ENCODE data around the gene FRMPD4. TPM values are rescaled to one million over a fixed set of nuclear protein-coding genes. Genes with fewer than 3 reads are reported as not detected.

Gene FRMPD4
- total RNA-seq, 4 donors from 2014 or later, result 0.16 TPM; not detected in 3

DNA sequence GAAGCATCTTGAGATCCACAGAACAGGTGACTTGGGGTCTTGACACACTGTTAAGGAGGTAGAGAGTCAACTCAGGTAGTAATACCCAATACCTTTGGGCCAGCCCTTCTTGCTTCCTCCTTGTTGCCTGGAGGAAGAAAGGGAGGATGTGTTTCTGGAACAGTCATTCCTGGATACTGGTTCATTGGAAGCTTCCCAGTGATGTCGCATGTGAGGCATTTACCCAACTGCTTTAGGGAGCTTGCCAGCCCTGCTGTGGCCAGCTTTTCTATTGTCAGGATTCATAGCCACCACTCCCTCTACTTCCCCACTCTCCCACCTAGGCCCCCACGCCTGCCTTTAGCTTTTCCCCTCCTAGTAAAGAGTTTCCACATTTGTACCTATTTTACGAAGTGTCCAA, 342.7 kb downstream of the FRMPD4 start:
- 63 to 74% methylated on average over 3 of the region's 3 CpGs for WGBS, 2 donors
- TF ChIP-seq POLR2A (IDR thresholded peaks at IDR 0.05), result no peak
- TF ChIP-seq, protein P1, sequence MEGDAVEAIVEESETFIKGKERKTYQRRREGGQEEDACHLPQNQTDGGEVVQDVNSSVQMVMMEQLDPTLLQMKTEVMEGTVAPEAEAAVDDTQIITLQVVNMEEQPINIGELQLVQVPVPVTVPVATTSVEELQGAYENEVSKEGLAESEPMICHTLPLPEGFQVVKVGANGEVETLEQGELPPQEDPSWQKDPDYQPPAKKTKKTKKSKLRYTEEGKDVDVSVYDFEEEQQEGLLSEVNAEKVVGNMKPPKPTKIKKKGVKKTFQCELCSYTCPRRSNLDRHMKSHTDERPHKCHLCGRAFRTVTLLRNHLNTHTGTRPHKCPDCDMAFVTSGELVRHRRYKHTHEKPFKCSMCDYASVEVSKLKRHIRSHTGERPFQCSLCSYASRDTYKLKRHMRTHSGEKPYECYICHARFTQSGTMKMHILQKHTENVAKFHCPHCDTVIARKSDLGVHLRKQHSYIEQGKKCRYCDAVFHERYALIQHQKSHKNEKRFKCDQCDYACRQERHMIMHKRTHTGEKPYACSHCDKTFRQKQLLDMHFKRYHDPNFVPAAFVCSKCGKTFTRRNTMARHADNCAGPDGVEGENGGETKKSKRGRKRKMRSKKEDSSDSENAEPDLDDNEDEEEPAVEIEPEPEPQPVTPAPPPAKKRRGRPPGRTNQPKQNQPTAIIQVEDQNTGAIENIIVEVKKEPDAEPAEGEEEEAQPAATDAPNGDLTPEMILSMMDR (IDR thresholded peaks at IDR 0.05), result no peak
- H3K4me3 ChIP-seq (ENCODE audit: low read depth, poor library complexity, severe bottlenecking), result no peak overlapping the region
- no peak for DNase-seq (ENCODE audit: low spot score in 2 of 2)
- intact Hi-C loops (cut with DNase I; ENCODE audit: low total_unique reads), result no loop called here

DNA sequence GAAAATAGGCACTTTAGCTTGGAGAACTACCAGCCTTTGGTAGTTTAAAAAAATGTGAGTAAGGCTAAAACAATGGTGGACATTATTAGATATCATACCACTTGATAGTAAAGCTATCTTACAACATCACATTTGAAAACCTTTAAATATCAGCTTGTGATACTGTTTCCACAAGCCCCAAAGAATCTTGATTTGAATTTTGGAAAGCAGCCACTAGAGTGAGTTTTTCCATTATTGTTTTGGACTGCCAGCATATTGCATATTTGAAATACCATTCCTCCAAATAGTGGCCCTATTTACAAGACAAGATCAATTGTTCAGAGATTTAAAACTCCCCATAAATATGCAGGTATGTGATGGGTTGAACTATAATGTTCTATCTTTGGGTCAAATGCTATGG, 349.9 kb downstream of the FRMPD4 start:
- DNase-seq (ENCODE audit: low spot score in 2 of 2), result no peak
- H3K4me3 ChIP-seq (ENCODE audit: low read depth, poor library complexity, severe bottlenecking), result no peak overlapping the region
- intact Hi-C loops (cut with DNase I; ENCODE audit: low total_unique reads), result no loop called here
- TF ChIP-seq POLR2A (IDR thresholded peaks at IDR 0.05), result no peak
- TF ChIP-seq, protein P1 (IDR thresholded peaks at IDR 0.05), result no peak

DNA sequence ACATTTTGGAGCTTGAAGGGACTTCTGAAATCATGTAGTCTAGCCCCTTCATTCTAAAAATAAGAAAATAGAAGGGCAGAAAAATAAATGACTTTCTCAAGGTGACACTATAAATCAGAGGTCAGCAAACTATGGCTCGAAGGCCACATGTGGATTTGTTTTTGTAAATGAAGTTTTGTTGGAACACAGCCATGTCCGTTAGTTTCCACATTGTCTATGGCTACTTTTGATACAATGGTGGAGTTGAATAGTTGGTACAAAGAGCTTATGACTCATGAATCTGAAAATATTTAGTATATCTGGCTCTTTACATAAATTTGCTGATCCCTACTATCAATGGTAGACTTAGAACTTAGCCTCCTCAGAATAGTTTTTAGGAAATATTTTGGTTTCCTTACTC, 350.5 kb downstream of the FRMPD4 start:
- no peak for DNase-seq (ENCODE audit: low spot score in 2 of 2)
- intact Hi-C loops (cut with DNase I; ENCODE audit: low total_unique reads), result no loop called here
- TF ChIP-seq, protein P1 (IDR thresholded peaks at IDR 0.05), result no peak
- TF ChIP-seq POLR2A (IDR thresholded peaks at IDR 0.05), result no peak
- no peak overlapping the region for H3K4me3 ChIP-seq (ENCODE audit: low read depth, poor library complexity, severe bottlenecking)
- WGBS, 2 donors, result 51 to 55% methylated on average over 2 of the region's 2 CpGs

DNA sequence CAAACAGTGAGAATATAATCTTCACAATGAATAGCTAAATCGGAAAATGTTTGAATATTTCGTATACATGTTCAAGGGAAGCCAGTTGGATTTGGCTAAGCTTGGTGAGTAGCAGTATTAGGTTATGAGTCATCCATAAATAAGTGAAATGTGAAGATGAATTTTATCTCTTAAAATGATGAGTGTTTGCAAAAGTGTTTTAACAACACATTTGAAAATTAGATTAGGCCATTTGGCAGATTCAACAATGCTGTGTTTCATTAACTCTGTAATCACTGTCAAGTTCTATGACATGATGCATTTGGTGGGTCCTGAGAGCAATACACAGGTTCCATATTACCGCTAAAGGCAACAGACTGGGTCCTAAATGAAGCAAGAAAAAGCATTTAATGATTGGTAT, 351.1 kb downstream of the FRMPD4 start:
- no peak for TF ChIP-seq POLR2A (IDR thresholded peaks at IDR 0.05)
- TF ChIP-seq, protein P1 (IDR thresholded peaks at IDR 0.05), result no peak
- WGBS, 2 donors, result 75 to 83% methylated on average over 3 of the region's 3 CpGs
- no peak for DNase-seq (ENCODE audit: low spot score in 2 of 2)
- intact Hi-C loops (cut with DNase I; ENCODE audit: low total_unique reads), result no loop called here
- no peak overlapping the region for H3K4me3 ChIP-seq (ENCODE audit: low read depth, poor library complexity, severe bottlenecking)

DNA sequence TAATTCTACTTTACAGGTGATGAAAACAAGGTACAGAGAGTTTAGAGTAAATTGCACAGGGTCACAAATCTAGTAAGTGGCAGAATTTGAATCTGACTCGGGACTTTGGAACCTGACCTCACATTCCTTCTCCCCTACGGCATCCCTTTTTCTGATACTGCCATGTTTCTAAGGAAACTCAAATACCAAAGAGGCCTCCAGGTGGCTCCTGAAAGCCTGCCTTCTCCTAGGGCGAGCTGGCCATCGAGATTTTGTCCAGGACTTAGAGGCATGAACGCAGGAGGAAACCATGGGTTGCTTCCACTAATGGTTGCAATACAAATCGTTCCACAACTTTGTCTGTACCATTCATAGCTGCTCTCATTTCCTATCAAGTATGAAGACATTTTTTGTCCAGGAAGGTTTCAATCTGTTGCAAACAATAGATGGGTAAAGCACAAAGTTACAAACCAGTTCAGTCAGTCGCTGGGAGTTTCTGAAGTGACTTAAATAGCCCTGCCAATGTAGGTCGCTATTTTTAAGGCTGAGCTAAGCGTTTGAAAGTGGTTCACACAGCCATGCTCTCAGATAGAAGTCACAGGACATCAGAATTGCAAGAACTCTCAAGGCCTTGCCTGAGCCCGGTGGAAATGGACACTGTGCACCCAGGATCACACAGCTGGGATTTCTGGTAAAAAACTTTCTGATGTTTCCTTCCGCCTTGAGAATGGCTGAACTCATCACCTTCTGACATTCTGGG, 356.3 kb downstream of the FRMPD4 start:
- no peak for DNase-seq (ENCODE audit: low spot score in 2 of 2)
- intact Hi-C loops (cut with DNase I; ENCODE audit: low total_unique reads), result no loop called here
- TF ChIP-seq, protein P1 (IDR thresholded peaks at IDR 0.05), result no peak
- no peak for TF ChIP-seq POLR2A (IDR thresholded peaks at IDR 0.05)
- H3K4me3 ChIP-seq (ENCODE audit: low read depth, poor library complexity, severe bottlenecking), result no peak overlapping the region
- WGBS, 2 donors, result 73 to 86% methylated on average over 9 to 11 of the region's 11 CpGs

DNA sequence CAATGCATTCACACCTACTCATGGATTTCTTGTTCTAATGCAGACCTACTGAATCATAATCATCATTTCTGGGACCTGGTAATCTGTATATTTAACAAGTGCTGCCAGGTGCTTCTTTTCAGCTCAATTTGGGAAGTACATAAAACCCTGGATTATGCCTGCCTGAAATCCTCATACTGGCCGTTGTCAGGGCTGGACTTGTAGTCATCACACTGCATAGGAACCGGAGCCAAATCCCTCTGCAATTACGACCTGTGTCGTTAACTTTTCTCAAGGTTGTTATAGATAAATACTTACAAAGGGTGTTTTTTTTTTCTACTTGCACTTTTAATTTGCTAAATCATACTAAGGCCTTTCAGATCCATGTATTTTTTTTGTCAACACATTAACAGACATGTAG, 358.1 kb downstream of the FRMPD4 start:
- DNase-seq (ENCODE audit: low spot score in 2 of 2), result no peak
- 66 to 70% methylated on average over 4 of the region's 4 CpGs for WGBS, 2 donors
- intact Hi-C loops (cut with DNase I; ENCODE audit: low total_unique reads), result no loop called here
- no peak overlapping the region for H3K4me3 ChIP-seq (ENCODE audit: low read depth, poor library complexity, severe bottlenecking)
- TF ChIP-seq, protein P1 (IDR thresholded peaks at IDR 0.05), result no peak
- no peak for TF ChIP-seq POLR2A (IDR thresholded peaks at IDR 0.05)

Data from lower leg skin (tissue), 4 donors.